ENCODE data around the gene CCNB1IP1.

Gene CCNB1IP1

DNA sequence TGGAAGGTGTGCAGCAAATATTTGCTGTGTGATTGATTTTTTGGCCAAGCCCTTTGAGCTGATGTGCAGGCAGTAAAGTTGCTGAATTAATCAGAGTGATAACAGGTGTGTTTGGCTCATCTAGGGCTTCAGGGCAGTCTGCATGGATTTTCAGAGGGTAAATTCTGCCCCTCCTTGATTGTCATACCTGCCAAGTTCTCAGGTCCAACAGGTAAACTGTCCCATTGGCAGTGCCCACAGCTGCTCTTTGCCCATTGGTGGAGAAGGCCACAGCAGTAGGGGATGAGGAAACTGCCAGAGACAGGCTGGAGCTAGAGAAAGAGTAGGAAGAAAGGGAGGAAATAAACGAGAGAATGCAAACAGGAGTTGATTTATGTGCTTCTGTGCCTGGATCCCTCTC, 46.7 kb upstream of the CCNB1IP1 start:
- peaks cover 90% of the 10 kb centered on the region for H3K36me3 ChIP-seq (ENCODE audit: insufficient read depth, low read length)
- no peak overlapping the region for H3K4me3 ChIP-seq (ENCODE audit: low read depth in 1 of 2, low read length in 2 of 2)
- H3K27ac ChIP-seq (ENCODE audit: low read length) = no peak overlapping the region
- no peak for DNase-seq
- no peak for ATAC-seq (ENCODE audit: insufficient read depth, low read depth)
- H3K4me1 ChIP-seq (ENCODE audit: insufficient read depth, low read length) = no peaks in the 10 kb centered on the region
- H3K9ac ChIP-seq (ENCODE audit: low read depth, low read length) = no peak overlapping the region
- H2AFZ ChIP-seq (ENCODE audit: low read depth, low read length) = no peak overlapping the region
- TF ChIP-seq CTCF (IDR thresholded peaks at IDR 0.05; ENCODE audit: borderline replicate concordance, extremely low read depth, low read length, poor library complexity, severe bottlenecking) = no peak
- no peak for TF ChIP-seq EZH2 (IDR thresholded peaks at IDR 0.05; ENCODE audit: borderline replicate concordance, low read depth, low read length, severe bottlenecking)
- no peak overlapping the region for H3K4me2 ChIP-seq (ENCODE audit: insufficient read depth, low read length)
- H3K9me3 ChIP-seq (ENCODE audit: insufficient read depth, low read length, severe bottlenecking) = no peaks in the 10 kb centered on the region
- no peaks in the 10 kb centered on the region for H3K79me2 ChIP-seq (ENCODE audit: insufficient read depth, low read length)
- H3K27me3 ChIP-seq (ENCODE audit: insufficient read depth, low read length, poor library complexity) = no peaks in the 10 kb centered on the region
- H4K20me1 ChIP-seq (ENCODE audit: insufficient read depth, low read length) = no peaks in the 10 kb centered on the region

DNA sequence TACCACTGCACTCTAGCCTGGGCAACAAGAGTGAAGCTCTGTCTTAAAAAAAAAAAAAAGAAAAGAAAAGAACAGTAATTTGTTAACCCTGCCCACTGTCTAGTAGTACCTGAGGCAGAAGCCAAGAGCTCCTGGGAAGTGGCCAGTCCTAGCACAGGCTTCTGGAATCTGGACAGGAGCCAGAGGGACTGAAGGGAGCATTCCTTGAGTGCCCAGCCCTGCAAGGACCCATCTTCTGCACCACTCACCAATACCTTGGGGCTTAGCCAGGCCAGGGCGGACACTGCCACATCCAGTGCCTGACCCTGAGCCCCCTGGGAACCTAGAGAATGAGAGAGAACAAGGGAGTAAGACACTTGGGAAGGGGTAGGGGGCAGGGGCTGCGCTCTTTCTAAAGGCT, 44.1 kb upstream of the CCNB1IP1 start:
- Histone ChIP-seq H3K9ac (ENCODE audit: low read depth, low read length) (no peak overlapping the region), H2AFZ (ENCODE audit: low read depth, low read length) (no peak overlapping the region), H3K4me2 (ENCODE audit: insufficient read depth, low read length) (no peak overlapping the region), H4K20me1 (ENCODE audit: insufficient read depth, low read length) (no peaks in the 10 kb centered on the region), H3K4me1 (ENCODE audit: insufficient read depth, low read length) (no peaks in the 10 kb centered on the region), H3K27ac (ENCODE audit: low read length) (no peak overlapping the region), H3K27me3 (ENCODE audit: insufficient read depth, low read length, poor library complexity) (no peaks in the 10 kb centered on the region), H3K9me3 (ENCODE audit: insufficient read depth, low read length, severe bottlenecking) (no peaks in the 10 kb centered on the region), H3K4me3 (ENCODE audit: low read depth in 1 of 2, low read length in 2 of 2) (no peak overlapping the region), H3K79me2 (ENCODE audit: insufficient read depth, low read length) (no peaks in the 10 kb centered on the region), H3K36me3 (ENCODE audit: insufficient read depth, low read length) (peaks cover 91% of the 10 kb centered on the region)
- ATAC-seq (ENCODE audit: insufficient read depth, low read depth) (no peak), DNase-seq (no peak)
- TF ChIP-seq EZH2 (IDR thresholded peaks at IDR 0.05; ENCODE audit: borderline replicate concordance, low read depth, low read length, severe bottlenecking) (no peak), CTCF (IDR thresholded peaks at IDR 0.05; ENCODE audit: borderline replicate concordance, extremely low read depth, low read length, poor library complexity, severe bottlenecking) (no peak)

DNA sequence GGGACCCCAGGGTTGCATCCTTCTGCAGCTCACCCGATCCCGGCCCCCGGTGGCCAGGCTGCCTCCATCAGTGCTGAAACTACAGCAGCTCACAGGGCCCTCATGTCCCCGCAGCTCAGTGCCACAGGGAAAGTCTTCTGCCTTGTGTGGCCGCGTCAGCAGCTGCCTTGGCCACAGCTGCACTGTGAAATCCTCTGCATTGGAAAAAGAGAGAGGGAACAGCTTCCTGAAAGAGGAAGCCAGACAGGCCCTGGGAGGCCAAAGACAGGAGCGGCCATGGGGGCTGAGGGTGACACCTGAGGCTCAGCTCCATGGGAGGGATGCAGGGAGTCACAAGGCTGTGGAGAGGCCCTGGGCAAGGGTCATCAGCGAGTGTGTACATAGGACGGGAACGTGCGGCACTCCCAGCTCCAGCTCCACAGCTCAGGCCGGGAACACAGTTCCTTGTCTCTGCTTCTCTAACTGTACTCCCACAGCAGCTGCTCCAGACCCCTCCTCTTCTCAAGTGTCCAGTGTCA, 43.1 kb upstream of the CCNB1IP1 start:
- TF ChIP-seq EZH2 (IDR thresholded peaks at IDR 0.05; ENCODE audit: borderline replicate concordance, low read depth, low read length, severe bottlenecking) = no peak
- TF ChIP-seq CTCF (IDR thresholded peaks at IDR 0.05; ENCODE audit: borderline replicate concordance, extremely low read depth, low read length, poor library complexity, severe bottlenecking) = no peak
- no peak overlapping the region for H3K27ac ChIP-seq (ENCODE audit: low read length)
- ATAC-seq (ENCODE audit: insufficient read depth, low read depth) (no peak), DNase-seq (no peak)
- no peak overlapping the region for H3K9ac ChIP-seq (ENCODE audit: low read depth, low read length)
- no peaks in the 10 kb centered on the region for H3K4me1 ChIP-seq (ENCODE audit: insufficient read depth, low read length)
- H3K27me3 ChIP-seq (ENCODE audit: insufficient read depth, low read length, poor library complexity) = no peaks in the 10 kb centered on the region
- H3K4me2 ChIP-seq (ENCODE audit: insufficient read depth, low read length) = no peak overlapping the region
- H3K9me3 ChIP-seq (ENCODE audit: insufficient read depth, low read length, severe bottlenecking) = no peaks in the 10 kb centered on the region
- no peak overlapping the region for H3K4me3 ChIP-seq (ENCODE audit: low read depth in 1 of 2, low read length in 2 of 2)
- no peaks in the 10 kb centered on the region for H4K20me1 ChIP-seq (ENCODE audit: insufficient read depth, low read length)
- peaks cover 91% of the 10 kb centered on the region for H3K36me3 ChIP-seq (ENCODE audit: insufficient read depth, low read length)
- no peaks in the 10 kb centered on the region for H3K79me2 ChIP-seq (ENCODE audit: insufficient read depth, low read length)
- H2AFZ ChIP-seq (ENCODE audit: low read depth, low read length) = no peak overlapping the region

DNA sequence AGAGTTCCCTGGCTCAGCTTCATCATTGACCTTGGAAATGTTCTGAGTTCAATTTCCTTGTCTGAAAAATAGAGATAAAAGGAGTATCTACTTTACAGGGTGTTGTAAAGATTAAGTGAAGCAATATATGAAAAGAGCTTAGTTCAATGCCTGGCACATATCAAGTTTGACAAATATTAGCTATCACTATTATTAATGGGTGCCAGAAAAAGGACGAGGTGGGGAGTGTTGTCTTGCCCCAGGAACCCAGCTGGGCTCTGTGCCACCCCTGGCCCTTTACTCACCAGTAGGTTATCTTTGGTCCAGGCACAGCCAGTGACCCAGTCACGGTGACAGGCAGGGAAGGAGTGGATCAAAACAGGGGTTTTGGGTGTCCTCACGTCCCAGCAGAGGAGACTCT, 42.4 kb upstream of the CCNB1IP1 start:
- H3K4me2 ChIP-seq (ENCODE audit: insufficient read depth, low read length) = no peak overlapping the region
- peaks cover 92% of the 10 kb centered on the region for H3K36me3 ChIP-seq (ENCODE audit: insufficient read depth, low read length)
- H3K9ac ChIP-seq (ENCODE audit: low read depth, low read length) = no peak overlapping the region
- no peaks in the 10 kb centered on the region for H3K27me3 ChIP-seq (ENCODE audit: insufficient read depth, low read length, poor library complexity)
- DNase-seq = no peak
- TF ChIP-seq EZH2 (IDR thresholded peaks at IDR 0.05; ENCODE audit: borderline replicate concordance, low read depth, low read length, severe bottlenecking) (no peak), CTCF (IDR thresholded peaks at IDR 0.05; ENCODE audit: borderline replicate concordance, extremely low read depth, low read length, poor library complexity, severe bottlenecking) (no peak)
- H3K4me3 ChIP-seq (ENCODE audit: low read depth in 1 of 2, low read length in 2 of 2) = no peak overlapping the region
- ATAC-seq (ENCODE audit: insufficient read depth, low read depth) = no peak
- no peaks in the 10 kb centered on the region for H3K79me2 ChIP-seq (ENCODE audit: insufficient read depth, low read length)
- no peaks in the 10 kb centered on the region for H3K4me1 ChIP-seq (ENCODE audit: insufficient read depth, low read length)
- no peak overlapping the region for H3K27ac ChIP-seq (ENCODE audit: low read length)
- H3K9me3 ChIP-seq (ENCODE audit: insufficient read depth, low read length, severe bottlenecking) = no peaks in the 10 kb centered on the region
- no peaks in the 10 kb centered on the region for H4K20me1 ChIP-seq (ENCODE audit: insufficient read depth, low read length)
- H2AFZ ChIP-seq (ENCODE audit: low read depth, low read length) = no peak overlapping the region

Measured in DND-41 (cell line).